Heart left ventricle (tissue), 16 donors: ENCODE measurements around the gene NFKBIL1. TPM values are rescaled to one million over a fixed set of nuclear protein-coding genes. Genes with fewer than 3 reads are reported as not detected.

Source experiments
- ATAC-seq, 4 donors: fragments of 200-7000 bp; cut with Tn5 transposase; one replicate each; pipeline ENCODE4 v1.9.1; 2020 to 2022; ENCODE audit warnings: moderate library complexity in 4 of 4, mild to moderate bottlenecking in 3 of 4, moderate number of reproducible peaks in 1 of 4
- DNase-seq, 5 donors: peaks; one replicate each; pipeline ENCODE4 v3.0.0-alpha.2; 2020
- H3K27ac ChIP-seq, 12 donors: fragments of 200-600 bp; sonication (generic) in 4 of 12; one replicate each; pipeline versions ENCODE4 v1.5.0 to v1.8.0; 2016 to 2022; ENCODE audit warnings: mild to moderate bottlenecking in 2 of 12
- H3K27me3 ChIP-seq, 9 donors: fragments of 200-600 bp; sonication (generic) in 2 of 9; one replicate each; pipeline versions ENCODE4 v1.5.1 to v1.8.0; 2016 to 2022; ENCODE audit warnings: mild to moderate bottlenecking in 3 of 9
- H3K36me3 ChIP-seq, 9 donors: fragments of 200-600 bp; sonication (generic) in 2 of 9; one replicate each; pipeline versions ENCODE4 v1.5.0 to v1.8.0; 2018 to 2022; ENCODE audit warnings: mild to moderate bottlenecking in 2 of 9
- H3K4me1 ChIP-seq, 12 donors: fragments of 200-600 bp; sonication (generic) in 4 of 12; one replicate each; pipeline versions ENCODE4 v1.5.0 to v1.8.0; 2016 to 2022; ENCODE audit warnings: mild to moderate bottlenecking in 3 of 12
- H3K4me3 ChIP-seq, 12 donors: fragments of 200-600 bp; sonication (generic) in 4 of 12; one replicate each; pipeline versions ENCODE4 v1.5.0 to v1.8.0; 2017 to 2022; ENCODE audit warnings: mild to moderate bottlenecking in 9 of 12, moderate library complexity in 4 of 12
- H3K9me3 ChIP-seq, 12 donors: fragments of 200-600 bp; sonication (generic) in 4 of 12; one replicate each; pipeline versions ENCODE4 v1.5.0 to v1.8.0; 2016 to 2022; ENCODE audit warnings: mild to moderate bottlenecking in 1 of 12
- POLR2A ChIP-seq, 2 donors: fragments of 450-650 bp; IDR thresholded peaks; one replicate each; pipeline ENCODE4 v1.6.1; 2017; ENCODE audit warnings: antibody characterized with exemption in 2 of 2, mild to moderate bottlenecking in 2 of 2, moderate library complexity in 2 of 2
- WGBS, 4 donors: extraction: QIAGEN DNeasy Blood & Tissue Kit in 2 of 4; methylation state at CpG; one replicate each; pipeline versions ENCODE4 v1.1.5 to v1.1.7; 2013 to 2018; 5-methylcytosine and 5-hydroxymethylcytosine counted together
- intact Hi-C, 10 donors: fragments of 100-400 bp; cut with DNase I; formaldehyde crosslinking; loops; one replicate each; pipeline versions ENCODE4 v1.11.1 to v1.14.2; 2022
- polyA plus RNA-seq, 2 donors: library from polyadenylated mRNA; stranded (reverse); fragments of 200-250 nt; gene quantifications; one replicate each; pipeline ENCODE4 v1.2.3, GENCODE V29; 2013
- total RNA-seq, 9 donors: library from RNA; depleted of rRNA in 2 of 9; stranded (reverse); fragments of >200 nt in 2 of 9; fragmentation: NEBNext Ultra II Directional in 3 of 9; extraction: Animal tissue kit (Norgen Biotek cat#: 25700) in 3 of 9; gene quantifications; one replicate each; pipeline versions ENCODE4 v1.1.0 to v1.2.4, GENCODE V29; 2016 to 2023
- TF ChIP-seq, protein P1 (sequence below), 12 donors: fragments of 200-600 bp; sonication (generic) in 4 of 12; IDR thresholded peaks; one replicate each; pipeline versions ENCODE4 v1.5.0 to v1.8.0; 2018 to 2022; ENCODE audit warnings: antibody characterized with exemption in 12 of 12, mild to moderate bottlenecking in 5 of 12
- donor health status: ischemic (EF 13 %, LVEDD 7.1; RV severe dilation, severe dysfunction).
- donor health status: healthy with polysubstance abuse.
- donor health status: DM: no; HTN: yes; CAD: no.
- donor health status: DM: no; HTN: no; CAD: no.
- donor health status: ischemic (EF 25% LVEDD 6.9; RV normal size, moderate dysfunction).
- donor health status: ischemic (EF 25% LVEDD 5.7; RV mildly dilated, moderate dysfunction).
- donor health status: healthy.
- donor health status: DM: yes; HTN: yes; CAD: no.
- donor health status: ischemic (EF 35%, LVEDD 5.7; RV mildly dilated, moderate dysfunction).
- donor health status: nonischemic (EF 11% LVEDD 7.7; RV severe dilation, severe dysfunction).
- donor health status: DM: yes; HTN: yes; CAD: no.
- donor health status: PGD.
- donor health status: ischemic (EF 29% LVEDD 5.4; RV normal size, mild dysfunction).
- donor health status: nonischemic (EF 23%, LVEDD 6.1; RV moderate dilation, normal function).

The NFKBIL1 gene
- total and polyA plus RNA-seq, 11 donors = 10.0 to 22.9 (median 13.6) TPM

DNA sequence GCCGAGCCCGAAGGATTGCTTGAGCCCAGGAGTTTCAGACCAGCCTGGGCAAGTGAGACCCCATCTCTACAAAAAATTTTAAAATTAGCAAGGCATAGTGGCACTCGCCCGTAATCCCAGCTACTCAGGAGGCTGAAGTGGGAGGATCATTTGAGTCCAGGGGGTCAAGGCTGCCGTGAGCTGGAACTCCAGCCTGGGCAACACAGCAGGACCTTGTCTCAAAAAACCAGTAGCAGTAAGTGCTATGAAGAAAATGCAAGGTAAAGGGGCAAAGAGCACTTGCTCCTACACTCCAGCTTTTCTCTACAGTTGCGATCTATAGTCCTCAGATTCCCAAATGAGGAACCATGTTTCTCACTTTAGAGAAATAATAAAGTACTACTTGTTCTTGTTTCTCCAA lies 3.8 kb upstream of the NFKBIL1 start:
- H3K27me3 ChIP-seq = no peaks in the 10 kb centered on the region
- no peak for TF ChIP-seq POLR2A (IDR thresholded peaks at IDR 0.05)
- TF ChIP-seq, protein P1, sequence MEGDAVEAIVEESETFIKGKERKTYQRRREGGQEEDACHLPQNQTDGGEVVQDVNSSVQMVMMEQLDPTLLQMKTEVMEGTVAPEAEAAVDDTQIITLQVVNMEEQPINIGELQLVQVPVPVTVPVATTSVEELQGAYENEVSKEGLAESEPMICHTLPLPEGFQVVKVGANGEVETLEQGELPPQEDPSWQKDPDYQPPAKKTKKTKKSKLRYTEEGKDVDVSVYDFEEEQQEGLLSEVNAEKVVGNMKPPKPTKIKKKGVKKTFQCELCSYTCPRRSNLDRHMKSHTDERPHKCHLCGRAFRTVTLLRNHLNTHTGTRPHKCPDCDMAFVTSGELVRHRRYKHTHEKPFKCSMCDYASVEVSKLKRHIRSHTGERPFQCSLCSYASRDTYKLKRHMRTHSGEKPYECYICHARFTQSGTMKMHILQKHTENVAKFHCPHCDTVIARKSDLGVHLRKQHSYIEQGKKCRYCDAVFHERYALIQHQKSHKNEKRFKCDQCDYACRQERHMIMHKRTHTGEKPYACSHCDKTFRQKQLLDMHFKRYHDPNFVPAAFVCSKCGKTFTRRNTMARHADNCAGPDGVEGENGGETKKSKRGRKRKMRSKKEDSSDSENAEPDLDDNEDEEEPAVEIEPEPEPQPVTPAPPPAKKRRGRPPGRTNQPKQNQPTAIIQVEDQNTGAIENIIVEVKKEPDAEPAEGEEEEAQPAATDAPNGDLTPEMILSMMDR (IDR thresholded peaks at IDR 0.05) = no peak
- peaks cover 0 to 22% (median 18%) of the 10 kb centered on the region in 9 donors for H3K36me3 ChIP-seq
- ATAC-seq (no peak), DNase-seq (no peak)
- H3K4me3 ChIP-seq = no peak overlapping the region
- peak overlapping the region in 5 of 12 donors; percentile 94 to 99 (median 95) for H3K27ac ChIP-seq
- H3K4me1 ChIP-seq = peaks cover 3 to 56% (median 39%) of the 10 kb centered on the region in 12 donors
- H3K9me3 ChIP-seq = no peaks in the 10 kb centered on the region
- WGBS, 4 donors = 93 to 98% (median 95%) methylated on average over 6 of the region's 6 CpGs
- intact Hi-C loops = loop anchor here in 8 of 10 donors (2.0 to 10.0 kb wide), 6 partner anchors 49 to 411 kb away; partner anchors contain the start of genes NELFE (in 3 of the 8), SKIC2 (in 3 of the 8) and MICA (in 1 of the 8)

DNA sequence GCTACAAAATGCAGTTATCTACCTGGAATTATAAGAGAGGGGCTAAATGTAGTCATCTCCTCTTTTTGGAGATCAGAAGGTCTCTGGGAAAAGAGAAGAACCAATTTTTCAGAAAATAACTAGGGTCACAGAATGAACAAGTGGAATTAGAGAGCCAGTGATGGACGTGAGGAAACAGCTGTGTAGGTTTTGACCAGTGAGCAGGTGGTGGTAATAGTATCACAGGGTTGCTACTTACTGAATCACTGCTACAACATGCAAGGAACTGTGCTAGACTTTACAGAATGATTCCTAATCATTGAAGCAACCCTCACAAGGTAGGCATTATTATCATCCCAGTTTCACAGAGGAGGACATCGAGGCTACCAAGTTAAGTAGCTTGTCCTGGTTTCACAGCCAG lies 2.7 kb upstream of the NFKBIL1 start:
- Histone ChIP-seq H3K27ac (no peak overlapping the region), H3K27me3 (no peaks in the 10 kb centered on the region), H3K36me3 (peaks cover 0 to 22% (median 18%) of the 10 kb centered on the region in 9 donors), H3K4me3 (no peak overlapping the region), H3K4me1 (peaks cover 3 to 49% (median 32%) of the 10 kb centered on the region in 12 donors), H3K9me3 (no peaks in the 10 kb centered on the region)
- DNase-seq (no peak), ATAC-seq (no peak)
- intact Hi-C loops = loop anchor here (2.0 to 10.0 kb wide), 8 partner anchors 38 to 410 kb away; partner anchors contain the start of genes LTB (in 7 of the 10), NELFE (in 3 of the 10), SKIC2 (in 3 of the 10) and APOM (in 1 of the 10)
- 61 to 84% (median 81%) methylated on average over 2 of the region's 2 CpGs for WGBS, 4 donors
- no peak for TF ChIP-seq POLR2A (IDR thresholded peaks at IDR 0.05)

DNA sequence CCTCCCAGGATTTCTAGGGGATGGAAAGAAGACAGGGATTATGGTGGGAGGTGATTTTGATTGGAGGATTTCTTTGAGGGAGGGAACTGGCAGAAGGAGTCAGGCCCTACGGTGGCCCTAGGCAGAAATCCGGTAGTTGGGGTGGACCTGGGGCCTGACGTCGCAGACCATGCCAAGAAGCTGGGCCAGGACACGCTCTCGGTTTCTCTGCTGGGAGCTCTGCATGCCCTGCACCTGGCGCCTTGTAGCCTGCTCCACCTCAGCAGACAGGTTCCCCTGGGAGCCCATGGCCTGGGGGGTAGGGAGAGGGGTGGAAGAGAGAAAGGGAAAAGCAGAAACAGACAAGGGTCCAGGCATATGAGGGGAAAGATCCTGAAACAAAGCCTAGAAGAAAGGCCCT lies 2.1 kb upstream of the NFKBIL1 start:
- ATAC-seq (no peak), DNase-seq (no peak)
- intact Hi-C loops = loop anchor here in 9 of 10 donors (2.0 to 10.0 kb wide), 6 partner anchors 37 to 410 kb away; partner anchors contain the start of genes LTB (in 7 of the 9), NELFE (in 3 of the 9), SKIC2 (in 3 of the 9) and APOM (in 1 of the 9)
- Histone ChIP-seq H3K4me1 (peaks cover 3 to 43% (median 26%) of the 10 kb centered on the region in 12 donors), H3K36me3 (peaks cover 0 to 21% (median 18%) of the 10 kb centered on the region in 9 donors), H3K9me3 (no peaks in the 10 kb centered on the region), H3K4me3 (no peak overlapping the region), H3K27me3 (no peaks in the 10 kb centered on the region), H3K27ac (no peak overlapping the region)
- 80 to 84% (median 82%) methylated on average over 7 of the region's 7 CpGs for WGBS, 4 donors
- TF ChIP-seq, protein P1 (IDR thresholded peaks at IDR 0.05) = no peak
- TF ChIP-seq POLR2A (IDR thresholded peaks at IDR 0.05) = no peak

DNA sequence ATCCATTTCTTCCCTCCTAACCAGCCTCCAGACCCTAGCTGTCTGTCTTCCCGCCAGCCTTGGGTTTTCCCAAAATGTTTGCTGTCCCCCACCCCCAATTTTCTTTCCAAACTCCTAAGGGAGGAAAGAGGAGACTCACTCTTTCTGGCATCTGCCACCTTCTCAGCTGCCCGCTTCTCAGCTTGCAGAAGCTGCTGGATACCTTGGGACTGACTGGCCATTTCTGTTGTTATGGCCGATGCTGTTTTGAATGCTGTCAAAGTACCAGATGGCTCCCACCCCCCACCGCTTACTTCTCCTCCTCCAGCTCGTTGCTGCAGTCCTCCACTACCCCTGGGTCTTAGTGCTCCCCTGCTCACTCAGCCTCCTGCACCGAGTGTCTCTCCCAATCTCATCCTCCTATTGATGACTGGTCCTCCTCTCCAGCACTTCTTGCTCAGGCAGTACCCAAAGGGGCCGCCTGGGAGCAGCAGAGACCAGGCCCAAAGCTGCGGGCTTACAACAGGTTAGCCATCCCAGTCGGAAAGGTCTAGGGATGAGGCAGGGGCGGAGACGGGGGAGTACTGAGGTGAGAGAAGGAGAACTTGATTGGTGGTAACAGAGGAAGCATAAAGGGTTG lies 960 bp upstream of the NFKBIL1 start, which contains the start of gene ATP6V1G2:
TSS of gene ATP6V1G2 (minus strand) at position 270 of the 619 bp plus-strand sequence. CDS start at position 221, 49 bp downstream.
- H3K4me3 ChIP-seq = peak within 1 kb of the TSS; percentile 1 to 64 (median 56)
- peak; percentile 72 to 81 (median 79) for ATAC-seq
- 6 to 10% (median 8%) methylated on average over 11 of the region's 11 CpGs for WGBS, 4 donors
- H3K4me1 ChIP-seq = peaks cover 0 to 37% (median 22%) of the 10 kb centered on the region in 12 donors
- H3K27ac ChIP-seq = peak within 1 kb of the TSS; percentile 63 to 95 (median 89)
- peak in 1 of 2 donors; percentile 25 for TF ChIP-seq POLR2A (IDR thresholded peaks at IDR 0.05)
- TF ChIP-seq, protein P1 (IDR thresholded peaks at IDR 0.05) = peak; percentile 92 to 99 (median 95)
- peaks cover 0 to 28% (median 24%) of the 10 kb centered on the region in 9 donors for H3K36me3 ChIP-seq
- peak; percentile 86 to 90 (median 89) for DNase-seq
- intact Hi-C loops = loop anchor here (1.0 to 10.0 kb wide), 9 partner anchors 34 to 408 kb away; partner anchors contain the start of genes LTB (in 7 of the 10), NELFE (in 3 of the 10), SKIC2 (in 3 of the 10) and APOM (in 1 of the 10)
- H3K27me3 ChIP-seq = no peaks in the 10 kb centered on the region
- no peaks in the 10 kb centered on the region for H3K9me3 ChIP-seq
